ENCODE measurements around the gene DOP1A.

DOP1A gene

GRCh38 chr6:83215131-83216047, 147.9 kb downstream of the DOP1A start:
- DNase-seq: peak; percentile 60

DNA sequence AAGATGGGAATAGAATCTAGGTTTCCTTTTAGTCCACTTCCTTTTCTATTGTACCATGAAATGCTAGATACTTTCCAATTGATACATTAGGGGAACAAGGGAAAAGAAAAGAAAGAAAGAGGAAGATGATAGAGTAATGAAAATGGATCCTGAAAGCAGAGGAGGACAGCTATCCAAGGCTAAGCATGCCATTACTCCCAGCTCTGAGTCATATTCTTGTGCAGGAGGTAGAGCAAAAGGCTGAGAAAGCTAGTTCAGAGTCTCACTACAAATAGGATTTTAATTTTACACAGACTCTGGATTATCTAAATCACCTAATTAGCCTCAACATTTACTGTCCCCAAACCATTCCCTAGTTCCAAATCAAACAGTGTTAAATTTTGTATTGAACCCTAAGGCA, 149.3 kb downstream of the DOP1A start:
- DNase-seq: no peak

All from inflammatory macrophage treated with lipopolysaccharide for 4 hours (primary cell).